Gastrocnemius medialis (tissue), 4 donors: ENCODE measurements around the gene AARS2.

Experiments used
- POLR2A ChIP-seq, 2 donors: fragments of 450-650 bp; IDR thresholded peaks; one replicate each; pipeline ENCODE4 v1.6.1; 2017; ENCODE audit warnings: antibody characterized with exemption in 2 of 2, mild to moderate bottlenecking in 2 of 2, moderate library complexity in 2 of 2
- TF ChIP-seq, protein P1 (sequence below), 5 experiments: fragments of 450-650 bp in 3 of 5; fragments of 200-600 bp in 2 of 5; sonication (generic) in 2 of 5; IDR thresholded peaks in 4 of 5; conservative IDR thresholded peaks in 1 of 5; 1 replicate in 4 of 5; 2 replicates in 1 of 5; pipeline ENCODE4 v1.5.1; 2016 to 2019; ENCODE audit warnings: antibody characterized with exemption in 5 of 5, mild to moderate bottlenecking in 3 of 5, moderate library complexity in 3 of 5

DNA sequence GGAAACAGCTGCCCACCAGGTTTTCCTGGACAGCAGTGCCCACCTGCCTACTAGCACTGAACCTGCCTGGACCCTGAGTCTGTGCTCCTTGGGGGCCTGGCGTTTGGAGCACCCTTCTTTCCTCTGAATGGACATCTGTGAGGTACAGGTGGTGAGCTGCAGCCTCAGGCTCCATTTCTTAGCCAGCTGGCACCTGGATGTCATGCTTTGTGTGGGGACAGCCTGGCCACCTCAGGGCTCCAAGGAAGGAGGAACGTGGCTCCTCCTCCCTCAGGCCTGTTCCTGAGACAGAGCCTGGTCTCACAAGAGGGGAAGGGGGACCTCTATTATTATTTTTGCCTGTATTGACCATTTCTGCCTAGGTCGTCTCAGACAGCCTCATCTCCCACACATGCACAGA lies 34.8 kb downstream of the AARS2 start:
- TF ChIP-seq, protein P1, sequence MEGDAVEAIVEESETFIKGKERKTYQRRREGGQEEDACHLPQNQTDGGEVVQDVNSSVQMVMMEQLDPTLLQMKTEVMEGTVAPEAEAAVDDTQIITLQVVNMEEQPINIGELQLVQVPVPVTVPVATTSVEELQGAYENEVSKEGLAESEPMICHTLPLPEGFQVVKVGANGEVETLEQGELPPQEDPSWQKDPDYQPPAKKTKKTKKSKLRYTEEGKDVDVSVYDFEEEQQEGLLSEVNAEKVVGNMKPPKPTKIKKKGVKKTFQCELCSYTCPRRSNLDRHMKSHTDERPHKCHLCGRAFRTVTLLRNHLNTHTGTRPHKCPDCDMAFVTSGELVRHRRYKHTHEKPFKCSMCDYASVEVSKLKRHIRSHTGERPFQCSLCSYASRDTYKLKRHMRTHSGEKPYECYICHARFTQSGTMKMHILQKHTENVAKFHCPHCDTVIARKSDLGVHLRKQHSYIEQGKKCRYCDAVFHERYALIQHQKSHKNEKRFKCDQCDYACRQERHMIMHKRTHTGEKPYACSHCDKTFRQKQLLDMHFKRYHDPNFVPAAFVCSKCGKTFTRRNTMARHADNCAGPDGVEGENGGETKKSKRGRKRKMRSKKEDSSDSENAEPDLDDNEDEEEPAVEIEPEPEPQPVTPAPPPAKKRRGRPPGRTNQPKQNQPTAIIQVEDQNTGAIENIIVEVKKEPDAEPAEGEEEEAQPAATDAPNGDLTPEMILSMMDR (IDR thresholded peaks at IDR 0.05 in 4 of 5, conservative IDR thresholded peaks at IDR 0.05 in 1 of 5), result no peak
- no peak for TF ChIP-seq POLR2A (IDR thresholded peaks at IDR 0.05)
